HL-60 (cell line): ENCODE data around the gene MAEA.
"Not testable (repeated sequence)": the region's sequence is repeated elsewhere in the genome, so short reads cannot be mapped to it uniquely, and the experiment has no call there.

Experiments used
- CTCF ChIP-seq: IDR thresholded peaks from one replicate; pipeline ENCODE4 v1.5.1; 2011; ENCODE audit warnings: low read length, control low read depth, inconsistent platforms; ENCODE audit not compliant: insufficient read depth
- TF ChIP-seq, protein P1 (sequence below): IDR thresholded peaks from 2 replicates; pipeline ENCODE4 v1.6.1; 2012; ENCODE audit warnings: low read depth; ENCODE audit not compliant: insufficient replicate concordance

DNA sequence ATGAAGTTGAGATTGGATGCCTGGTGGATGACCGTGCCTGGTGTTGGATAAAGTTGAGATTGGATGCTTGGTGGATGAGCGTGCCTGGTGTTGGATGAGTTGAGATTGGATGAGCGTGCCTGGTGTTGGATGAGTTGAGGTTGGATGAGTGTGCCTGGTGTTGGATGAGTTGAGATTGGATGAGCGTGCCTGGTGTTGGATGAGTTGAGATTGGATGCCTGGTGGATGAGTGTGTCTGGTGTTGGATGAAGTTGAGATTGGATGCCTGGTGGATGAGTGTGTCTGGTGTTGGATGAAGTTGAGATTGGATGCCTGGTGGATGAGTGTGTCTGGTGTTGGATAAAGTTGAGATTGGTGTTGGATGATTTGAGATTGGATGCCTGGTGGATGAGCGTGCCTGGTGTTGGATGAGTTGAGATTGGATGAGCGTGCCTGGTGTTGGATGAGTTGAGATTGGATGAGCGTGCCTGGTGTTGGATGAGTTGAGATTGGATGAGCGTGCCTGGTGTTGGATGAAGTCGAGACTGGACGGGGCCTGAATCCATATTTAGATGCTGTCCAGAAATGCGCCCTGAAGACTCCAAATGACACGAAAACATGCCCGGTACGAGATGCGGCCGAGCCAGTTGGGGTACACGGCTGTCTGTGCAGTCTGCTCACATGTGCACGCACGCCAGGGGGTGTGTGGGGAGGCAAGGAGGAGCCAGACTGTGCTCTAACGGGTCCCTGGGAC, 34.9 kb downstream of the MAEA start:
- TF ChIP-seq CTCF, result not testable (repeated sequence)
- TF ChIP-seq, protein P1, sequence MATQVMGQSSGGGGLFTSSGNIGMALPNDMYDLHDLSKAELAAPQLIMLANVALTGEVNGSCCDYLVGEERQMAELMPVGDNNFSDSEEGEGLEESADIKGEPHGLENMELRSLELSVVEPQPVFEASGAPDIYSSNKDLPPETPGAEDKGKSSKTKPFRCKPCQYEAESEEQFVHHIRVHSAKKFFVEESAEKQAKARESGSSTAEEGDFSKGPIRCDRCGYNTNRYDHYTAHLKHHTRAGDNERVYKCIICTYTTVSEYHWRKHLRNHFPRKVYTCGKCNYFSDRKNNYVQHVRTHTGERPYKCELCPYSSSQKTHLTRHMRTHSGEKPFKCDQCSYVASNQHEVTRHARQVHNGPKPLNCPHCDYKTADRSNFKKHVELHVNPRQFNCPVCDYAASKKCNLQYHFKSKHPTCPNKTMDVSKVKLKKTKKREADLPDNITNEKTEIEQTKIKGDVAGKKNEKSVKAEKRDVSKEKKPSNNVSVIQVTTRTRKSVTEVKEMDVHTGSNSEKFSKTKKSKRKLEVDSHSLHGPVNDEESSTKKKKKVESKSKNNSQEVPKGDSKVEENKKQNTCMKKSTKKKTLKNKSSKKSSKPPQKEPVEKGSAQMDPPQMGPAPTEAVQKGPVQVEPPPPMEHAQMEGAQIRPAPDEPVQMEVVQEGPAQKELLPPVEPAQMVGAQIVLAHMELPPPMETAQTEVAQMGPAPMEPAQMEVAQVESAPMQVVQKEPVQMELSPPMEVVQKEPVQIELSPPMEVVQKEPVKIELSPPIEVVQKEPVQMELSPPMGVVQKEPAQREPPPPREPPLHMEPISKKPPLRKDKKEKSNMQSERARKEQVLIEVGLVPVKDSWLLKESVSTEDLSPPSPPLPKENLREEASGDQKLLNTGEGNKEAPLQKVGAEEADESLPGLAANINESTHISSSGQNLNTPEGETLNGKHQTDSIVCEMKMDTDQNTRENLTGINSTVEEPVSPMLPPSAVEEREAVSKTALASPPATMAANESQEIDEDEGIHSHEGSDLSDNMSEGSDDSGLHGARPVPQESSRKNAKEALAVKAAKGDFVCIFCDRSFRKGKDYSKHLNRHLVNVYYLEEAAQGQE, result not testable (repeated sequence)
